ENCODE data around the gene TOX2.

- TF ChIP-seq CTCF (conservative IDR thresholded peaks at IDR 0.05 in 1 of 2, IDR thresholded peaks at IDR 0.05 in 1 of 2; ENCODE audit: extremely low read depth in 1 of 2, insufficient read depth in 1 of 2, low read depth in 1 of 2, low read length in 2 of 2) = no peak
- TF ChIP-seq EZH2 (IDR thresholded peaks at IDR 0.05; ENCODE audit: borderline replicate concordance, low read length) = no peak
Observed at GRCh38 chr20:43925801-43926200, 11.1 kb downstream of the TOX2 start.

All from mammary epithelial cell (primary cell).